Hematopoietic multipotent progenitor cell treated with erythropoietin and hydrocortisone succinate and interleukin-3 and kit ligand, for 17 days (in vitro differentiated cells): ENCODE measurements around the gene SPOP.
"Not testable (repeated sequence)": the region's sequence is repeated elsewhere in the genome, so short reads cannot be mapped to it uniquely, and the experiment has no call there.

Experiments
- DNase-seq: peaks from one replicate; pipeline ENCODE4 v3.0.0-alpha.2; 2015; ENCODE audit warnings: low spot score

Gene SPOP

DNA sequence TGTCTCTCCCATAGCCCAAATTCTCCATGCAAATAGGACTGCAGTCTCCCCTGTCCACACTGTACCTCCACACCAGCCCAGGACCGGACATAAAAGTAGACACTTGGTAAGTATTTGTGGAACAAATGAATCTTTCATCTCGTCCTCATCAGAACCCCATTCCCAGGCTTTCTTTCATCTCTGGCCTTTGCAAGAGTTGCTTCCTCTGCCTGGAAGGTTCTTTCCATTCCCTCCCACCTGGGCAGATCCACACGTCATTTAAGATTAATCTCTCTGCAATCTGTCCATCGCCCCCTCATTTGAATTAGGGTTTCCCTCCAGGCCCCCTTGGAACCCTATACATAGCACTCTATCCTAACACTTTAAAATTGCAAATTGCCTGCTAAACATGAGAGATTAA, 106.1 kb downstream of the SPOP start:
- DNase-seq: no peak

DNA sequence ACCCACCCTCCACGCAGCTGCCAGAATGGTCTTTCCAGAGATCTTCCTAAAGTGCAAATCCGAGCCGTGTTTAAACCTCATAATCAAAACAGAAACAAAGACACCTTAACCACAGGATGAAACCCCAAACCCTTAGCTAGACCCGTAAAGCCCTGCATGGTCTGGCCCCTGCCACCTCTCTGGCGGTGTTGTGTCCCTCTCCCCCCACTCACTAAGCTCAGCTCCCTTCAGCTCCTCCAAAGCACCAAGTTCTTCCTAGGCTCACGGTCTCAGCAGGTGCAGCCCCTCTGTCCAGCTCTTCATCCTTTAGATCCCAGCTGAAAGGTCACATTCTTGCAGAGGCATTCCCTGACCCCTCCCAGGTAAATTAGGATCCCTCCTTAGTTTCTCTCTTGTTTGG, 106.6 kb downstream of the SPOP start:
- DNase-seq: no peak

DNA sequence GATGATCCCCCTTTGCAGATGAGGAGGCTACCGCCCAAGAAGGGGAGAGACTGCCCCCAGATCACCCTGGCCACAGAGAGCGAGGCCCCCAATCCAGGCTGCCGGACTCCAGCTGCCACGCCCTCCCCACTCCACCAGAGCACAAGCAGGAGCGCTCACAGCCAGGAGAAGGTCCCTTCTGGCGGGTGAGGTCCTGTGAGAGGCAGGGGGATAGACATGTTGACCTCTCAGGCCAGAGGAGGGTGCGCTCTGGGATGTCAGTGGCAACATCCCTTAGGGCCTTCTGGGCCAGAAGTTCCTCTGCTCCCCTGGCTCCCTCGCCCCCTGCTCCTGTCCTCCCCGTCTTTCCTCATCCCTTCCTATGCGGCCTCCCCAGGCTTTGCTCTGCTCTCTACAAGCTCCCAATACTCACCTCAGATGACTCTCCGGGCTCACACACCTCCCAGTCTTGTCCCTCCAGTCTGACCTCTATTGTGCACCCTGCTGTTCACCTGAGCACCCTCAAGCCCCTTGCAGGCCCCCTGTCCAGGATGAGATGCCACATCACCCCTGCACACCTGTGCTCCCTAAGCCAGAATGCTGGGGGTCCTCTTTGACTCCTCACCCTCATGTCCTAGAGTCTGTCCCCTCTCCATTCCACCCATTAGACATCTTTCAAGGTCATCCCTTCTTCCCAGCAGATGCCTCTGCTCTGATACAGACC, 107.2 kb downstream of the SPOP start:
- DNase-seq: no peak

GRCh38 chr17:49568695-49569047, 109.2 kb downstream of the SPOP start:
- not testable (repeated sequence) for DNase-seq

DNA sequence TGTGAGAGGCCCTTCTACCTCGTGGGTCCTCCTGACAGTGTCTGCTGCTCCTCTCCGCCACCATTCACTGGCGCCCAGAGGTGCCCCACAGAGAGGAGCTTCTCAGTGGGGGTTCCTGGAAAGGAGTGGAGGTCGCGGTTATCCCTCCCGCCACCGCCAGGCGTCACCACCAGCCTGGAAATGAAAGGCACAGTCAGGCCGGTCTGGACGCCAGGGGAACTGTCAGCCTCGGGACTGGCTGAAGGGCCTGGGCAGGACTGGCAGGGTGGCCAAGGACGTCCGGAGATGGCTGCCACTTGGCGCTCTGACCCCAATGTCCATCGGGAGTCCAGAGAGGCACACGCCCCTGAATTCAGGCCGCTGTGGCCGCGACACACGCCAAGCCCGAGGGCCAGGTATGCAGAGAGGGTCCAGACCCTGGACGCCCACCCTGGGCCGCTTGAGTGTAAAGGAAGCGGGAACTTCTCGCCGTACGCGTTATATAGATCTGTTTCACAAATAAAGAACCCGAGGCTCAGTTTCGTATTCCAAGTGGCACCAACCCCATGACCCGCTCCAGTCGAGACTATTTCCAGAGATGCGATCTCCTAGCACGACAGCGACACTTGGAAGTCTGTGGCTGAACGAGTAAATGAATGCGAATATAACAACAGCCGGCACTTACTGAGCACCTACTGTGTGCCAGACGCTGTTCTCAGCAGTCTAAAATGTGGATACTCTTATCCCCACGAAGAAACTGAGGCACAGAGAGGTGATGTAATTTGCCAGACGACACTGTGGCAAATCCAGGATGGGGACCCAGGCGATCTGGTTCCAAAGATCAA, 109.8 kb downstream of the SPOP start:
- DNase-seq: peak; percentile 79

DNA sequence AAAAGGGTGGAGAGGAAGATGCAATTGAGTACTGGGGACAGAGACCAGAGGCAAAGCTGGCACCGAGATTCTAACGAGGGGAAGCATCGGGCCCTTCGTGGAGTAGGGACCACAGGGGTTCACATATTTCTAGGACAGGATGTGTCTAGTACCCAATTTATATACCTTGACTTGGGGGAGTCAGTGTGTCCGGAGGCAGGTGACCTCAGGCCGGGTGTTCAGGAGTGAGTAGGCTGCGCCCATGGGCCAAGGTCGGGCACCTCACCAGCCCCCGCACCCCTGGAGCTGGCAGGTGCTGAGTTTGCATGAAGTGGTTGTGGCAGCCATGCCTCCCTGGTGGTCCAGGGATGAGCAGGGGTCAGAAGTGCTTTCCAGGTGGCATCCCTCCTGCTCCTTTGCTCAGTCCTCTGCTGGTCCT, 110.8 kb downstream of the SPOP start:
- no peak for DNase-seq

- DNase-seq: no peak
Measured at GRCh38 chr17:49566668-49567071, 111.2 kb downstream of the SPOP start.

DNA sequence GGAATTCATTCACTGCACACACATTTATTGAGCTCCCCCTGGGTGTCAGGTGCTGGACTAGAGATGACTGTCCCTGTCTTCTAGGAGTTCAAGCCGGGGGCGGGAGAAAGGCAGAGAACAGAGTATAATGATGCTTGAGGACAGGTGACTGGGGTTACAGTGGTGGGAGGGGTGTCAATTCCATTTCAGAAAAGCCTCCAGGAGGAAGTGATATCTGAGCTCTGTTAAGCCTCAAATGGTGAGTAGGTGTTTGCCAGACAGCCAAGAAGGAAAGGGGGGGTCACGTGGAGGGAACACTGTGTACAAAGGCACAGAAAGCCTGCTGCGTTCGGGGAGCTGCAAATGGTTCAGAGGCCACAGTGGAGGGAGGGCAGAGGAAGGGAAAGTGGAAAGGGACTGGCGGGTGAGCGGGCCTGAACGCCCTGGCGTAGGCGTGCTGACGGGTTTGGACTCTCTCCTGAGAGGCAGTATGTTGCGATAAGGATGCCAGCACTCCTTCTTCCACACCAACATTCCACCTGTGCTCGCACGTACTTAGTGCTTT, 111.9 kb downstream of the SPOP start:
- DNase-seq: no peak

GRCh38 chr17:49564638-49565037, 113.3 kb downstream of the SPOP start:
- DNase-seq: no peak

DNA sequence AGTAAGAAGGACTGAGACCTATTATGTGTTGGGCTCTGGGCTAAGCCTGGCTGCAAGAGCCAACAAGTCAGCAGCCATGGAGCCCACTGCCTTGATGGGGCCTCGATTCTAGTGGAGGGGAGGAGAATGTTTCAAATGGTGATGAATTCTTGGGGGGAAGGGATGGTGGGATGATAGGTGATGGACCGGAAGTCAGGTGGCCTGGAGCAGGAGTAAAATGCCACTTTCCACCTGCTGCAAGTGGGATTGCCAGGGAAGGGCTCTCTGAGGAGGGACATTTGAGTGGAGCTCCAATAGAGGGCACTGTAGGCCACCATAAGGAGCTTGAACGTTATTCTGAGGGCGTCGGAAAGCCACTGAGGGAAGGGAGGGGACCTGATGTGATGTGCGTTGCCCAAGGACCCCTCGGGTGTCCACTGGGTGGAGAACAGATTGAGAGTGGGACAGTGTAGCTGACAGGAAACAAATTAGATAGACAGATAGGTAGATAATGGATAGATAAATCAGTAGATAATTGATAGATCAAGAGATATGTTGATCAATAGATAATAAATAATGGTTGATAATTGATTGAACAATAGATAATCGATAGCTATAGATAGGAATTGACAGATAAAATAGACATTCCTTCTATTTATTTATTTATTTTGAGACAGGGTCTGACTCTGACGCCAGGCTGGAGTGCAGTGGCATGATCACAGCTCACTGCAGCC, 120.4 kb downstream of the SPOP start:
- peak; percentile 14 for DNase-seq

DNA sequence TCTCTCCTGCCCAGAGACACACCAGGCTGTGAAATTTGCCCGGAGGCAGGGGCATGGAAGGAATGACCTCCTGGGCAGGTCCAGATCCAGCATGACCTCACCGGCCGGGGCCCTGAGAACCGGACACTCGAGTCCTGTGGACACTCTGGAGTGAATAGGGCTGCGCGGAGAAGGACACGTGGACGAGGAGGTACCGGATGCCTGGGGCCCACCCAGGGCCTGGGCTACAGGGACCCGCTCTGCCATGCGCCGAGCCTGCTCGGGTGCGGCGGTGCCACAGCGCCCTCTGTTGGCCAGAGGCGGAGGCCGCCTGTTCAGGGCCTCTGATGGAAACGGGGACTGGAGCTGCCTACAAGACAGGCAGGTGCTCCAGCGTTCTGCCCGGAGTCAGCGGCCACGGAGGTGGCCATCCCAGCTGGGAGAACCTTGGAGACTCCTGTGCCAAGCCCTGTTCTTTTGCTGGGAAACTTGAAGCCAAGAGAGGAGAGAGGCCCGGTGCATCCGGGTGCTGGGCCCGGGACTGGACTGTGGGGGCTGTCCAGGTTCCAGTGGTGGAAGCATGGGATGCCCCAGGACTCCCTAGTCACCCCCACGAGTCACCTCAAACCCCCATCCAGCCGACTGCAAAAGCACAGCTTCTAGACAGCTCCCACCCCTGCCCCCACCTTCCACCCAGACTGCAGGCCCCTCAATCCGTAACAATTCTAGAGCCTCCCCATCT, 121.5 kb downstream of the SPOP start:
- DNase-seq: peak; percentile 65

GRCh38 chr17:49555495-49556222, 122.2 kb downstream of the SPOP start:
- DNase-seq: no peak

DNA sequence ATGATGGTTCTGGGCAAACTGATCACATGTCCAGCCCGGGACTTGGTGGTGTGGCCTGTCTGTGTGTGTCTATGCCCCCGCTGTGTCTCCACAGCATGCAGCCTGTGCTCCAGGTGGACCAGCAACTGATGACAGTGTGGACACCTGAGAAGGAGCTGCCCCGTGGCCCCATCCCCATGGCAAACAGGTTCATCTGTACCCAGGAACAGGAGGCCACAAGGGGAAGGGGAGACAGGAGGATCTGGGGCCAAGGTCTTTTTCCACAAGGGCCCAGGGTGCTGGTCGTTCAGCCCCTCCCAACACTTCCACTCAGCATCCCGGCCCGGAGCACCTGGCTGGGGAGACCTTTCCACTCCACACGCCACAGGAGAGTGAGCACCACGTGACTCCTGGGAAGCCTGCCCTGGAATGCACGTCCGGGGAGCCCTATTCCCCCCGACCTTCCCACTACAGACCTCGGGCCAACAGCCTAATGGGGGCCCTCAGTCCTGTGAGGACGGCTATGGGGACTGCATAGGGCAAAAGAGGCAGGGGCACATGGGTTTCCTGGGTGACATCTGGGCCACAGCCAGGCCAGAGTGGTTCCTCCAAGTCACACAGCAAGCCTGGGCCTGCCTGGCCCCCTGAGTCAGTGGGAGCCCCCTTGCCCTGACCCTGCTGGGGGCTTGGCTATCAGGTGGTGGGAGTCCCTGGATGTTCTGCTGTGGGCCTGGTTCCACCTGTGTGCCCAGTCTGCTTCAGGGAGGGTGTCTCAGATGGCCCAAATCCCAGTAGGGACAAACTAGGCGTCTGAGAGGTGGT, 123.0 kb downstream of the SPOP start:
- no peak for DNase-seq

DNA sequence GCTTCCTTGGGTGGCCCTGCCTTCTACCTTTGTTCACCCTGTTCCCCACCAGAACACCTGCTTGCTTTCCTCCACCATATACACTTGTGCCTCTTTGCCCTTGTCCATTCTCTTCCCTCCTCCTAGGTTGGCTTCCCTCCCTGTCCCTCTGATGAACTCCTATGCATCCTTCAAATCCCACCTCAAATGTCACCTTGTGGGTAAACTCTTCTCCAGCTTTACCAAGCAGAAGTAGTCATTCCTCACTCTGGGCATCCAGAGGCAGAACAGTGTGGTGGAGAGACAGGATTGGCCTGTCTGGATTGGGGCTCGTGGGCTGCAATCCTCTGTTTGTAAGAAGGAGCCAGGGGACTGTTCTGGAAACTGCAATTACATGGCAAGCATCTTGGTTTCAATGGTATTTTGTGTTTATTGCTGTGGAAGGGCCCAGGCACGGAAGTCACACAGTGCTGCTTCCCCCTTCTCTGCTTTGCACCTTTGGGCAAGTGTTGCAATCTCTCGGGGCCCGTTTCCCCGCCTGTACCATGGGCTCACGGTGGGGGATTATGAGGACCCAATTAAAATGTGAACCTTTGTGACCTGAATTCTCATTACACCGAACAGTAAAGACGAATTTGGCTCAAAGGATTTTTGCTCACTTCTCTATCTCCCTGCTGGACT, 124.1 kb downstream of the SPOP start:
- no peak for DNase-seq

- no peak for DNase-seq
Measured at GRCh38 chr17:49552070-49552751, 125.7 kb downstream of the SPOP start.

- DNase-seq: no peak
Measured at GRCh38 chr17:49551221-49552069, 126.5 kb downstream of the SPOP start.

DNA sequence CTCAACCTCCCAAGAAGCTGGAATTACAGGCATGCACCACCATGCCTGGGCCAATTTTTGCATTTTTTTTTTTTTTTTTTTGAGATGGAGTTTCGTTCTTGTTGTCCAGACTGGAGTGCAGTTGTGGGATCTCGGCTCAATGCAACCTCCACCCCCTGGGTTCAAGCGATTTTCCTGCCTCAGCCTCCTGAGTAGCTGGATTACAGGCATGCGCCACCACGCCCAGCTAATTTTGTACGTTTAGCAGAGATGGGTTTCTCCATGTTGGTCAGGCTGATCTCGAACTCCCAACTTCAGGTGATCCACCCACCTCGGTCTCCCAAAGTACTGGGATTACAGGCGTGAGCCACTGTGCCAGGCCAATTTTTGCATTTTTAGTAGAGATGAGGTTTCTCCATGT, 127.1 kb downstream of the SPOP start:
- not testable (repeated sequence) for DNase-seq
